Liver (tissue), 9 donors: ENCODE data around the gene NFAT5. TPM values are rescaled to one million over a fixed set of nuclear protein-coding genes. Genes with fewer than 3 reads are reported as not detected.
"Not testable (repeated sequence)": the region's sequence is repeated elsewhere in the genome, so short reads cannot be mapped to it uniquely, and the experiment has no call there.

Experiments
- DNase-seq: peaks from one replicate; pipeline ENCODE4 v3.0.0-alpha.2; 2017; ENCODE audit warnings: low spot score
- H3K27ac ChIP-seq, 2 donors: one replicate each; pipeline ENCODE4 v1.7.0; 2013; ENCODE audit warnings: inconsistent platforms in 2 of 2, low read length in 2 of 2, control low read depth in 1 of 2, low read depth in 1 of 2, mild to moderate bottlenecking in 1 of 2
- H3K27me3 ChIP-seq, 4 donors: one replicate each; pipeline versions ENCODE4 v1.6.1 to v1.7.0; 2013; ENCODE audit warnings: low read length in 3 of 4, inconsistent platforms in 1 of 4, mild to moderate bottlenecking in 1 of 4, moderate library complexity in 1 of 4; ENCODE audit not compliant: control insufficient read depth in 4 of 4, insufficient read depth in 4 of 4
- H3K36me3 ChIP-seq, 4 donors: one replicate each; pipeline versions ENCODE4 v1.6.1 to v1.7.0; 2013; ENCODE audit warnings: low read length in 3 of 4, mild to moderate bottlenecking in 3 of 4, low read depth in 1 of 4, moderate library complexity in 1 of 4; ENCODE audit not compliant: control insufficient read depth in 4 of 4, insufficient read depth in 3 of 4
- H3K4me1 ChIP-seq, 4 donors: one replicate each; pipeline versions ENCODE4 v1.6.1 to v1.7.0; 2013; ENCODE audit warnings: low read length in 3 of 4, mild to moderate bottlenecking in 3 of 4, moderate library complexity in 1 of 4; ENCODE audit not compliant: control insufficient read depth in 4 of 4, insufficient read depth in 4 of 4
- H3K4me3 ChIP-seq, 3 donors: one replicate each; pipeline versions ENCODE4 v1.6.1 to v1.7.0; 2013; ENCODE audit warnings: low read length in 3 of 3, control low read depth in 1 of 3, low read depth in 1 of 3, mild to moderate bottlenecking in 1 of 3
- H3K9ac ChIP-seq, 2 donors: one replicate each; pipeline ENCODE4 v1.7.0; 2013; ENCODE audit warnings: low read length in 2 of 2, mild to moderate bottlenecking in 2 of 2, moderate library complexity in 2 of 2, control low read depth in 1 of 2, low read depth in 1 of 2
- H3K9me3 ChIP-seq, 4 donors: one replicate each; pipeline versions ENCODE4 v1.6.1 to v1.7.0; 2013; ENCODE audit warnings: low read length in 3 of 4; ENCODE audit not compliant: control insufficient read depth in 4 of 4
- EGR1 ChIP-seq, 2 donors: IDR thresholded peaks; 2 replicates each; pipeline ENCODE4 v1.6.1; 2016 to 2018; ENCODE audit warnings: antibody characterized with exemption in 2 of 2, low read depth in 2 of 2
- FOXA1 ChIP-seq: IDR thresholded peaks from 2 replicates; pipeline ENCODE4 v1.6.1; 2016; ENCODE audit warnings: antibody characterized with exemption
- GABPA ChIP-seq, 2 donors: IDR thresholded peaks in 1 of 2; conservative IDR thresholded peaks in 1 of 2; 2 replicates each; pipeline ENCODE4 v1.6.1; 2016; ENCODE audit warnings: antibody characterized with exemption in 2 of 2, mild to moderate bottlenecking in 1 of 2, moderate library complexity in 1 of 2
- JUND ChIP-seq, 2 donors: IDR thresholded peaks; 2 replicates each; pipeline ENCODE4 v1.6.1; 2016; ENCODE audit warnings: antibody characterized with exemption in 2 of 2
- MAX ChIP-seq: IDR thresholded peaks from 2 replicates; pipeline ENCODE4 v1.6.1; 2016; ENCODE audit warnings: antibody characterized with exemption
- NR2F2 ChIP-seq: IDR thresholded peaks from 2 replicates; pipeline ENCODE4 v1.6.1; 2016; ENCODE audit warnings: antibody characterized with exemption
- RAD21 ChIP-seq, 2 donors: IDR thresholded peaks; 2 replicates each; pipeline ENCODE4 v1.6.1; 2016; ENCODE audit warnings: antibody characterized with exemption in 2 of 2, mild to moderate bottlenecking in 2 of 2
- REST ChIP-seq: IDR thresholded peaks from 2 replicates; pipeline ENCODE4 v1.6.1; 2016; ENCODE audit warnings: antibody characterized with exemption, mild to moderate bottlenecking
- RXRA ChIP-seq, 2 donors: IDR thresholded peaks; 2 replicates each; pipeline ENCODE4 v1.6.1; 2017 to 2018; ENCODE audit warnings: antibody characterized with exemption in 2 of 2, mild to moderate bottlenecking in 1 of 2
- SP1 ChIP-seq: IDR thresholded peaks from 2 replicates; pipeline ENCODE4 v1.6.1; 2018; ENCODE audit warnings: antibody characterized with exemption, mild to moderate bottlenecking
- TAF1 ChIP-seq: conservative IDR thresholded peaks from 2 replicates; pipeline ENCODE4 v1.6.1; 2016; ENCODE audit warnings: antibody characterized with exemption, mild to moderate bottlenecking
- ZBTB33 ChIP-seq: IDR thresholded peaks from 2 replicates; pipeline ENCODE4 v1.6.1; 2016; ENCODE audit warnings: antibody characterized with exemption
- WGBS: extraction: QIAGEN DNeasy Blood & Tissue Kit; methylation state at CpG from one replicate; pipeline ENCODE4 v1.1.7; 2013; 5-methylcytosine and 5-hydroxymethylcytosine counted together
- polyA plus RNA-seq, 2 donors: library from polyadenylated mRNA; stranded (reverse) in 1 of 2; unstranded in 1 of 2; fragments of 200-250 nt in 1 of 2; fragments of >200 nt in 1 of 2; fragmentation: Nextera tagmentation in 1 of 2; extraction: Ambion mirVana in 1 of 2; gene quantifications; one replicate each; pipeline versions ENCODE4 v1.2.1 to v1.2.3, GENCODE V29; 2013 to 2015
- total RNA-seq, 2 donors: library from RNA; depleted of rRNA; stranded (reverse); fragments of >200 nt; gene quantifications; one replicate each; pipeline ENCODE4 v1.2.3, GENCODE V29; 2014
- donor health status: healthy.
- donor health status: healthy.
- donor health status: healthy.
- donor health status: healthy.
- donor health status: healthy.

The NFAT5 gene
- total and polyA plus RNA-seq, 4 donors, result 1.5 to 21.0 (median 11.2) TPM

GRCh38 chr16:69542974-69543373 is 22.8 kb upstream of the NFAT5 start:
- Histone ChIP-seq H3K36me3 (no peaks in the 10 kb centered on the region), H3K4me1 (no peaks in the 10 kb centered on the region), H3K27ac (no peak overlapping the region), H3K4me3 (no peak overlapping the region), H3K9ac (no peak overlapping the region), H3K9me3 (no peaks in the 10 kb centered on the region), H3K27me3 (no peaks in the 10 kb centered on the region)
- DNase-seq, result no peak
- TF ChIP-seq EGR1 (IDR thresholded peaks at IDR 0.05; ENCODE audit: low read depth in 2 of 2), result no peak
- TF ChIP-seq REST, result no peak
- no peak for TF ChIP-seq NR2F2
- TF ChIP-seq MAX, result no peak
- no peak for TF ChIP-seq TAF1
- no peak for TF ChIP-seq GABPA (IDR thresholded peaks at IDR 0.05 in 1 of 2, conservative IDR thresholded peaks at IDR 0.05 in 1 of 2)
- no peak for TF ChIP-seq FOXA1
- no peak for TF ChIP-seq SP1
- no peak for TF ChIP-seq JUND (IDR thresholded peaks at IDR 0.05)

- no peak for TF ChIP-seq EGR1 (IDR thresholded peaks at IDR 0.05; ENCODE audit: low read depth in 2 of 2)
- 90% methylated on average over 3 of the region's 3 CpGs for WGBS
These were observed 21.7 kb upstream of the NFAT5 start for GRCh38 chr16:69544088-69544487.

GRCh38 chr16:69546663-69547062 is 19.1 kb upstream of the NFAT5 start:
- not testable (repeated sequence) for H3K27ac ChIP-seq, H3K9ac ChIP-seq, DNase-seq, H3K27me3 ChIP-seq, H3K36me3 ChIP-seq, H3K9me3 ChIP-seq, H3K4me3 ChIP-seq, H3K4me1 ChIP-seq
- 95% methylated on average over 6 of the region's 6 CpGs for WGBS

More at GRCh38 chr16:69544088-69544487, 21.7 kb upstream of the NFAT5 start:
- Histone ChIP-seq H3K9me3 (no peaks in the 10 kb centered on the region), H3K36me3 (no peaks in the 10 kb centered on the region), H3K4me3 (no peak overlapping the region), H3K9ac (no peak overlapping the region), H3K4me1 (no peaks in the 10 kb centered on the region), H3K27me3 (no peaks in the 10 kb centered on the region), H3K27ac (no peak overlapping the region)
- DNase-seq, result no peak

- Histone ChIP-seq H3K9ac (no peak overlapping the region), H3K27ac (no peak overlapping the region), H3K9me3 (no peaks in the 10 kb centered on the region), H3K27me3 (no peaks in the 10 kb centered on the region), H3K36me3 (no peaks in the 10 kb centered on the region), H3K4me1 (no peaks in the 10 kb centered on the region), H3K4me3 (no peak overlapping the region)
- TF ChIP-seq FOXA1 (no peak), RAD21 (IDR thresholded peaks at IDR 0.05) (no peak), SP1 (no peak), RXRA (IDR thresholded peaks at IDR 0.05) (no peak), NR2F2 (no peak), ZBTB33 (no peak)
- no peak for DNase-seq
- 92% methylated on average over 4 of the region's 4 CpGs for WGBS
These were observed 12.4 kb upstream of the NFAT5 start for GRCh38 chr16:69553332-69553731.
